ENCODE data around the gene ARHGAP32. TPM values are rescaled to one million over a fixed set of nuclear protein-coding genes. Genes with fewer than 3 reads are reported as not detected.

Gene ARHGAP32
- total RNA-seq, 1 experiment from 2014 or later = 27.8 TPM

DNA sequence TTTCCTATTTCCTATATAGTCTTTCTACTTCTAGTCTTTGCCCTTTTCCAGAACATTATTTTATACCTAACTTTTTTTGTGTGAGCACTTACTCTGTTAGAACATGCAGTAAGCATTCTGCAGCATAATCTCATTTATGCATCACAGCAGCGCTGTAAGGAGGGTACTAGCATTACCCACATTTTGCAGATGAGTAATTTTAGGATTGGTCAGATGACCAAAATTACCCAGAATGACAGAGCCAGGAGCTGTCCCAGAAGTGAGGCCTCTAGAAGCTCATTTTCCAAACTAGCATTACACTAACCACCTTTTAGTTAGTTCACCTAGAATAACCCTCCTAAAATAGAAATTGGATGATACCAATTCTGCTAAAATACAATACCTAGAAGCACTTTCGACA, 47.1 kb upstream of the ARHGAP32 start:
- no TSS peak for BruUV-seq (replicated peaks)
- intact Hi-C loops (cut with micrococcal nuclease) = no loop called here
- no peaks in the 10 kb centered on the region for H3K9me2 ChIP-seq (ENCODE audit: insufficient read depth)
- H3K4me1 ChIP-seq (ENCODE audit: control insufficient read depth in 1 of 2, insufficient read depth in 2 of 2, low read length in 2 of 2) = no peaks in the 10 kb centered on the region
- H3K9me3 ChIP-seq (ENCODE audit: control insufficient read depth in 1 of 2, insufficient read depth in 1 of 2, low read depth in 1 of 2, low read length in 2 of 2) = no peaks in the 10 kb centered on the region
- no peak overlapping the region for H3K27ac ChIP-seq (ENCODE audit: low read depth, low read length)
- no peak overlapping the region for H3K9ac ChIP-seq (ENCODE audit: low read length)
- H3K79me2 ChIP-seq (ENCODE audit: insufficient read depth, low read length) = peaks cover 42% of the 10 kb centered on the region
- H3K27me3 ChIP-seq (ENCODE audit: insufficient read depth, low read length) = no peaks in the 10 kb centered on the region
- DNase-seq (ENCODE audit: low read depth, low spot score) (no peak), ATAC-seq (no peak)
- no peak overlapping the region for H2AFZ ChIP-seq (ENCODE audit: low read depth, low read length, poor library complexity, severe bottlenecking)
- RAD21 ChIA-PET (ENCODE audit: low non-redundant PET in 1 of 2, low total read pairs in 2 of 2, uncharacterized antibody in 2 of 2, unreplicated experiment in 2 of 2) = no interaction called here
- CTCF ChIA-PET = no interaction called here
- no peaks in the 10 kb centered on the region for H4K20me1 ChIP-seq (ENCODE audit: insufficient read depth)
- H3K4me3 ChIP-seq (replicated peaks in 1 of 2; ENCODE audit: low read depth in 1 of 2, low read length in 2 of 2) = no peak overlapping the region
- POLR2A ChIA-PET = no interaction called here
- no peak for TF ChIP-seq EGR1 (IDR thresholded peaks at IDR 0.05; ENCODE audit: low read depth)
- TF ChIP-seq POLR2AphosphoS5 (IDR thresholded peaks at IDR 0.05; ENCODE audit: low read depth, low read length) = no peak
- TF ChIP-seq RAD21 (IDR thresholded peaks at IDR 0.05; ENCODE audit: low read depth) = no peak
- TF ChIP-seq, protein P1, sequence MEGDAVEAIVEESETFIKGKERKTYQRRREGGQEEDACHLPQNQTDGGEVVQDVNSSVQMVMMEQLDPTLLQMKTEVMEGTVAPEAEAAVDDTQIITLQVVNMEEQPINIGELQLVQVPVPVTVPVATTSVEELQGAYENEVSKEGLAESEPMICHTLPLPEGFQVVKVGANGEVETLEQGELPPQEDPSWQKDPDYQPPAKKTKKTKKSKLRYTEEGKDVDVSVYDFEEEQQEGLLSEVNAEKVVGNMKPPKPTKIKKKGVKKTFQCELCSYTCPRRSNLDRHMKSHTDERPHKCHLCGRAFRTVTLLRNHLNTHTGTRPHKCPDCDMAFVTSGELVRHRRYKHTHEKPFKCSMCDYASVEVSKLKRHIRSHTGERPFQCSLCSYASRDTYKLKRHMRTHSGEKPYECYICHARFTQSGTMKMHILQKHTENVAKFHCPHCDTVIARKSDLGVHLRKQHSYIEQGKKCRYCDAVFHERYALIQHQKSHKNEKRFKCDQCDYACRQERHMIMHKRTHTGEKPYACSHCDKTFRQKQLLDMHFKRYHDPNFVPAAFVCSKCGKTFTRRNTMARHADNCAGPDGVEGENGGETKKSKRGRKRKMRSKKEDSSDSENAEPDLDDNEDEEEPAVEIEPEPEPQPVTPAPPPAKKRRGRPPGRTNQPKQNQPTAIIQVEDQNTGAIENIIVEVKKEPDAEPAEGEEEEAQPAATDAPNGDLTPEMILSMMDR (IDR thresholded peaks at IDR 0.05 in 2 of 3, conservative IDR thresholded peaks at IDR 0.05 in 1 of 3; ENCODE audit: borderline replicate concordance in 1 of 3, insufficient read depth in 1 of 3, low read depth in 2 of 3, low read length in 2 of 3) = no peak
- no peak for TF ChIP-seq EZH2phosphoT487 (IDR thresholded peaks at IDR 0.05; ENCODE audit: borderline replicate concordance)
- TF ChIP-seq YY1 (IDR thresholded peaks at IDR 0.05; ENCODE audit: extremely low read depth, insufficient replicate concordance, low read depth, low read length) = no peak
- TF ChIP-seq ZNF274 (IDR thresholded peaks at IDR 0.05; ENCODE audit: low read depth, low read length) = no peak
- no peak for TF ChIP-seq ZFX (IDR thresholded peaks at IDR 0.05)
- TF ChIP-seq EZH2 (IDR thresholded peaks at IDR 0.05) = no peak
- no peak for TF ChIP-seq JUND (IDR thresholded peaks at IDR 0.05)
- TF ChIP-seq, protein P2, sequence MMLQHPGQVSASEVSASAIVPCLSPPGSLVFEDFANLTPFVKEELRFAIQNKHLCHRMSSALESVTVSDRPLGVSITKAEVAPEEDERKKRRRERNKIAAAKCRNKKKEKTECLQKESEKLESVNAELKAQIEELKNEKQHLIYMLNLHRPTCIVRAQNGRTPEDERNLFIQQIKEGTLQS (IDR thresholded peaks at IDR 0.05) = no peak
- TF ChIP-seq TCF7L2 (IDR thresholded peaks at IDR 0.05; ENCODE audit: borderline replicate concordance, extremely low read depth, insufficient read depth, insufficient read length) = no peak
- TF ChIP-seq, protein P3, sequence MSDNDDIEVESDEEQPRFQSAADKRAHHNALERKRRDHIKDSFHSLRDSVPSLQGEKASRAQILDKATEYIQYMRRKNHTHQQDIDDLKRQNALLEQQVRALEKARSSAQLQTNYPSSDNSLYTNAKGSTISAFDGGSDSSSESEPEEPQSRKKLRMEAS (IDR thresholded peaks at IDR 0.05) = no peak
- TF ChIP-seq CBX3 (IDR thresholded peaks at IDR 0.05; ENCODE audit: low read depth) = no peak
- H3K4me2 ChIP-seq (ENCODE audit: low read length) = no peak overlapping the region
- H3K36me3 ChIP-seq (ENCODE audit: control insufficient read depth in 1 of 2, insufficient read depth in 2 of 2, low read length in 2 of 2) = no peaks in the 10 kb centered on the region; a peak in 1 of 4 replicates
